GM19468 (cell line): Measurements from ENCODE around the gene DEGS2.
"Not testable (repeated sequence)": the region's sequence is repeated elsewhere in the genome, so short reads cannot be mapped to it uniquely, and the experiment has no call there.

Experiments
- ATAC-seq: cut with Tn5 transposase; IDR thresholded peaks from one replicate; pipeline ENCODE4 v1.9.1; 2021; ENCODE audit warnings: mild to moderate bottlenecking, moderate library complexity, moderate number of reproducible peaks; ENCODE audit not compliant: unreplicated experiment; ENCODE audit errors: extremely low read depth

DEGS2 gene

GRCh38 chr14:100181876-100182551, 22.6 kb upstream of the DEGS2 start:
- not testable (repeated sequence) for ATAC-seq

DNA sequence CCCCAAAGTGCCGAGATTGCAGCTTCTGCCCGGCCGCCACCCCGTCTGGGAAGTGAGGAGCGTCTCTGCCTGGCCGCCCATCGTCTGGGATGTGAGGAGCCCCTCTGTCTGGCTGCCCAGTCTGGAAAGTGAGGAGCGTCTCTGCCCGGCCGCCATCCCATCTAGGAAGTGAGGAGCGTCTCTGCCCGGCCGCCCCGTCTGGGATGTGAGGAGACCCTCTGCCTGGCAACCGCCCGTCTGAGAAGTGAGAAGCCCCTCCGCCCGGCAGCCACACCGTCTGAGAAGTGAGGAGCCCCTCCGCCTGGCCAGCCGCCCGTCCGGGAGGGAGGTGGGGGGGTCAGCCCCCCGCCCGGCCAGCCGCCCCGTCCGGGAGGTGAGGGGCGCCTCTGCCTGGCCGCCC, 21.2 kb upstream of the DEGS2 start:
- not testable (repeated sequence) for ATAC-seq

DNA sequence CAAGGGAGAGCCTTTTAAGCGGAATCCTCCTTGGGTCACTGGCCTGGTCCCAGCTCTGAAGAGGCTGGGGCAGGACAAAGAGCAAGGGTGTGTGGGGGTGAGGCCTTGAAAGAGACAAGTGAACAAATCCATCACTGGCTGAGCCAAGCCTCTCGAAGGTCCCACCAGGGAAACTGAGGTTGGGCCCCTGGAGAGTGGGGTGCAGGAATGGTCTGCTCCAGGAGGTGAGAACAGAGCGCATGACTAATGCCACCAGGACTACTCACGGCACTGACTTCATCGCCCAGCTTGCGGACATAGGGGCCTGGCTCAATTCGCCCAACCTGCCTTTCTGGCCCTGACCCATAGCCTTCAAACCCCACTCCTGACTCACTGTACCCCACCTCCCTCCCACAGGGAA, 19.2 kb upstream of the DEGS2 start:
- no peak for ATAC-seq

- no peak for ATAC-seq
Observed at GRCh38 chr14:100176811-100177327, 17.4 kb upstream of the DEGS2 start.

- no peak for ATAC-seq
Observed at GRCh38 chr14:100173353-100173752, 13.9 kb upstream of the DEGS2 start.

DNA sequence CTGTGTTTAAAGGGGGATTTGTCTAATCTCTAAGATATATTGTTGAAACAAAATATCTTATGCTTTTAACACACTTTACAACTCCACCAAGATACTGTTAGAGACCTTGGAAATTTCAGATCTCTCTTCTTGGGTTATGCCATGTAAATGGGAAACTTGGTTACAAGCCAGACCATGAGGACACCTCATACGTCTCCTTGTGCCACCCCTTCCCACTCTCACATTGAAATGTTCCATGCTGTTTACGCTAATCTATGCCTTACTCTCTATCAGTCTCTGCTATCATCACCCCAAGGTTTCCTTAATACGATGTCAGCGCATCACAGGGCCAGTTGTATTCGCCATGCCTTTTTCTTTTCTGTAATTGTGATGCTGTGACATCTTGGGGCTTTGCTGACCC, 13.4 kb upstream of the DEGS2 start:
- no peak for ATAC-seq

GRCh38 chr14:100170880-100171279, 11.4 kb upstream of the DEGS2 start:
- no peak for ATAC-seq

- no peak for ATAC-seq
Observed at GRCh38 chr14:100168506-100168905, 9.1 kb upstream of the DEGS2 start.

DNA sequence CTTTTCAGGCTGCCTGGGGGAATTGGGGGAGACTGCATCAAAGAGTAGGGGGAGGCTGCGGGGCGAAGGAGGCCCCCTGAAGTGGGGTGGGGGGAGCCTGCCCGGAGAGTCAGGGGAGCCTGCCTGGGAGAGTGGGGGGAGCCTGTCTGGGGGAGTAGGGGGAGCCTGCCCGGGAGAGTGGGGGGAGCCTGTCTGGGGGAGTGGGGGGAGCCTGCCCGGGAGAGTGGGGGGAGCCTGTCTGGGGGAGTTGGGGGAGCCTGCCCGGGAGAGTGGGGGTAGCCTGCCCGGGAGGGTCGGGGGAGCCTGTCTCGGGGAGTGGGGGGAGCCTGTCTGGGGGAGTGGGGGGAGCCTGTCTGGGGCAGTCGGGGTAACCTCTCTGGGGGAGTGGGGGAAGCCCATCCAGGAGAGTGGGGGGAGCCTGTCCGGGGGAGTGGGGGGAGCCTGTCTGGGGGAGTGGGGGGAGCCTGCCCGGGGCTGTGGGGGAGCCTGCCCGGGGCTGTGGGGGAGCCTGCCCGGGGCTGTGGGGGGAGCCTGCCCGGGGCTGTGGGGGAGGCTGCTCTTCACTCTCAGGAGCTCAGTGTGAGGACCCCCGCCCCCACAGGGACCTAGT, 6.5 kb upstream of the DEGS2 start:
- ATAC-seq = no peak

GRCh38 chr14:100165376-100165775, 5.9 kb upstream of the DEGS2 start:
- ATAC-seq = no peak

- ATAC-seq = no peak
Observed at GRCh38 chr14:100160534-100160916, 1.1 kb upstream of the DEGS2 start.

- no peak for ATAC-seq
Observed at GRCh38 chr14:100159865-100160533, 554 bp upstream of the DEGS2 start.

DNA sequence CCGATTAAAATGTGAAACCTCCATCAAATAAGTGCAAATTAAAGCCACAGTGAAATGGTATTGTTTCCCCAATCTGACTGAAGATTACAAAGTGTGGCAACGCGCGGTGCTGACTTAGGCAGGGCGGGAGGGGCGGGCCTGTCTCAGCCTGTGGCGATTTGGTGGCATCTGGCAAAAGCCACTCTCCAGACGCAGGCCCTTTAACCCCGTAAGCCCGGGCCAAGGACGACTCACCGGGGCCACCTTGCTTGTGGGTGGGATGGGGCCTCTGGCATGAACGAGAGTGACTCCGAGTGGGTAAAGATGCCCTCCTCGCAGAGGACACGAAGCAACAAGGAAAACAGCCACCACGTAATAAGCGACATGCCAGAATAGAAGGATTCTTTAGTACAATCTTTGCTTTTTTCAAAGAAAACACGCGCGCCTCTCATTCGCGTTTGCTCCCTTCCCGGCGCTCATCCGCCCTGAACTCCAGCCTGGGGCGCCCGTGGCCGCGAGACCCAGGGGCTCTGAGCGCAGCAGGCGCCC, 815 bp downstream of the DEGS2 start:
- ATAC-seq = no peak

- ATAC-seq = not testable (repeated sequence)
Observed at GRCh38 chr14:100157548-100158232, 1.8 kb downstream of the DEGS2 start.

DNA sequence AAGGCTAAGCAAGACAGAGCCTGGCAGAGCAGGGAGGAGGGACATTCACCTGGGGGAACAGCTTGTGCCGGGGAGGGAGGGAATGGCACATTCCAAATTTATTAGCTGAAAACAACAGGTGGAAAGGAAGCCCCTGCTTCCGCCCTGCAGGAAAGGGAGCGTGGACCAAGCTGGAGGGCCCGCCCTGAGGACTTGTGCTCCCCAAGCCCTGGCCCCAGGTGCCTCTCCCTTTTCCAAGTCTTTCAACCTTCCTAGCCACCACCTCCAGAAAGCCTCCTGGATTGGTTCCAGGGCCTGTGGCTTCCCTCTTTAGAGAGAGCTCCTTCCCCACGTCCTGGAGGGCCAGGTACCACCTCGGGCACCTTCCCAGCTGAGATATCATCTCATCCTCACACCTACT, 2.7 kb downstream of the DEGS2 start:
- no peak for ATAC-seq

- no peak for ATAC-seq
Observed at GRCh38 chr14:100155756-100156616, 3.5 kb downstream of the DEGS2 start.

DNA sequence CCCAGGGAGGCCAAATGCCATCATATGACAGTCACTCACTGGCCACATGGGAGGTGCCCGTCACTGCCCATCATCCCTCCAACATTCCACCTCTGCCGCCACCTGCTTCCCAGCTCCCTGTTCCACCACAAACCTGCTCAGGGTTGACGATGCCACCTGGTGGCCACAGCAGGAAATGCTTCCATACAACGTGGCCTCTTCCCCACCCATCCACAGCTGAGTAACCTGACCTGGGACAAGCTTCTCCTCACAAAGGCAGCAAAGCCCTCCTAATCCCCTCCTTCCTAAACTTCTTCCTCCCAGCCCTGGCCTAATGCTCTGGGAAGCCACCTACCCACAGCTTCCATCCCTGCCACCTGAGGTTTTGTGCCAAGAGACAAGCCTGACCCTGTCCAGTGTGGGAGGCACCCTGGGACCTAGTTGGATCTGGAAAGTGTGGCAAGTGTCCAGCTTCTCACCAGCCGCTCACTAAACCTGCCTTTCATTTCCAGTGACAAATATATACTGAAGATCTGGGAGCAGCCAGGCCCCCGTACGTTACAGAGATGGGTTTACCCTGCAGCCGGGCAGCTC, 4.3 kb downstream of the DEGS2 start:
- ATAC-seq = no peak

DNA sequence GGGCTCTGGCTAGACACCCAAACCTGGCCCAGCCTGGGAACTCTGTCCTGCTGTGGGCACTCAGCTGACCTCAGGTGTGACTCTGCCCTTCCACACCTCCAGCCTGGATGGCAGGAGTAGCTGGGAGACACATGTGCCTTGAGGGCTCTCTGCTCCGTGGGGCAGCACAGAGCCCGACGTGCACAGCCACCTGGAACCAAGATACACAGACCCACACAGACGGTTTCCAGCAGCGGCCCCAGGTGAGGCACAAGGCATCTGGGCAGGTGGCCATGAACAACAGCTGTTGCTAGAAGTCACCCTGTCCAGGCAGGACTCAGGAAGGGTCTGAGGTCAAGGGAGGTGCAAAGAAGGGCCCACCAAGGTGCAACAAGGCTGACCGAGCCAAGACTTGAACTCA, 5.9 kb downstream of the DEGS2 start:
- ATAC-seq = no peak

- no peak for ATAC-seq
Observed at GRCh38 chr14:100152091-100152490, 7.4 kb downstream of the DEGS2 start.
